B cell (primary cell): Measurements from ENCODE around the gene DOK7. TPM values are rescaled to one million over a fixed set of nuclear protein-coding genes. Genes with fewer than 3 reads are reported as not detected.

Experiments used
- ATAC-seq: fragments of 200-7000 bp; cut with Tn5 transposase; one replicate; pipeline ENCODE4 v1.10.0; 2021; ENCODE audit warnings: low read depth, mild to moderate bottlenecking, moderate number of reproducible peaks, moderate library complexity
- CTCF ChIA-PET: fragments of 350-600 bp; sonication (Branson Sonifier 250); formaldehyde crosslinking; loops from one replicate; lab custom pipeline; 2021; ENCODE audit warnings: antibody characterized with exemption, inconsistent platforms; lab: Charles Lee
- POLR2A ChIA-PET: fragments of 350-600 bp; sonication (Branson Sonifier 250); formaldehyde crosslinking; loops from one replicate; lab custom pipeline; 2021; ENCODE audit warnings: antibody characterized with exemption; lab: Charles Lee
- DNase-seq: peaks from one replicate; pipeline ENCODE4 v3.0.0; 2013
- H2AFZ ChIP-seq: 2 replicates; pipeline ENCODE4 v1.6.1; 2012; ENCODE audit warnings: mild to moderate bottlenecking, low read depth, low read length; ENCODE audit not compliant: insufficient read depth, poor library complexity, severe bottlenecking
- H3K27ac ChIP-seq, 2 donors: 1 replicate in 1 of 2; 2 replicates in 1 of 2; pipeline ENCODE4 v1.5.1; 2012 to 2013; ENCODE audit warnings: low read length in 2 of 2, mild to moderate bottlenecking in 2 of 2, moderate library complexity in 1 of 2
- H3K27me3 ChIP-seq, 4 experiments: fragments of 200-600 bp in 1 of 4; sonication (generic) in 1 of 4; replicated peaks in 1 of 4; 1 replicate in 2 of 4; 2 replicates in 2 of 4; pipeline versions ENCODE4 v1.6.1 to v1.7.0; 2013 to 2016; ENCODE audit warnings: low read length in 3 of 4, mild to moderate bottlenecking in 2 of 4, mixed read lengths in 1 of 4, moderate library complexity in 1 of 4; ENCODE audit not compliant: insufficient read depth in 4 of 4, control insufficient read depth in 3 of 4; ENCODE audit errors: control extremely low read depth in 1 of 4
- H3K36me3 ChIP-seq, 2 experiments: replicated peaks in 1 of 2; 1 replicate in 1 of 2; 2 replicates in 1 of 2; pipeline versions ENCODE4 v1.6.1 to v1.7.1; 2013; ENCODE audit warnings: low read length in 1 of 2; ENCODE audit not compliant: insufficient read depth in 2 of 2, control insufficient read depth in 1 of 2; ENCODE audit errors: control extremely low read depth in 1 of 2, extremely low read depth in 1 of 2
- H3K4me1 ChIP-seq, 2 donors: fragments of 200-600 bp in 1 of 2; sonication (generic) in 1 of 2; 1 replicate in 1 of 2; 2 replicates in 1 of 2; pipeline versions ENCODE4 v1.5.1 to v1.6.1; 2013 to 2017; ENCODE audit warnings: low read length in 2 of 2; ENCODE audit not compliant: control insufficient read depth in 2 of 2, insufficient read depth in 2 of 2
- H3K4me2 ChIP-seq: replicated peaks from 2 replicates; pipeline ENCODE3; 2012; ENCODE audit warnings: mild to moderate bottlenecking, low read depth, low read length; ENCODE audit not compliant: poor library complexity, severe bottlenecking
- H3K4me3 ChIP-seq, 5 experiments: fragments of 200-600 bp in 1 of 5; sonication (generic) in 1 of 5; 1 replicate in 3 of 5; 2 replicates in 2 of 5; pipeline versions ENCODE4 v1.5.1 to v1.7.0; 2011 to 2016; ENCODE audit warnings: low read length in 4 of 5, mild to moderate bottlenecking in 4 of 5, low read depth in 2 of 5, control low read depth in 1 of 5, moderate library complexity in 1 of 5; ENCODE audit not compliant: insufficient read depth in 1 of 5; ENCODE audit errors: control extremely low read depth in 1 of 5, extremely low read depth in 1 of 5
- H3K79me2 ChIP-seq: fragments of 200-600 bp; sonication (generic); one replicate; pipeline ENCODE4 v1.6.0; 2016; ENCODE audit warnings: low read length; ENCODE audit not compliant: control insufficient read depth, insufficient read depth
- H3K9ac ChIP-seq: fragments of 200-600 bp; sonication (generic); 2 replicates; pipeline ENCODE4 v1.6.1; 2017; ENCODE audit warnings: mild to moderate bottlenecking, low read length, moderate library complexity
- H3K9me3 ChIP-seq, 3 donors: one replicate each; pipeline versions ENCODE4 v1.6.1 to v1.7.1; 2013; ENCODE audit warnings: low read length in 2 of 3; ENCODE audit not compliant: control insufficient read depth in 2 of 3, insufficient read depth in 1 of 3; ENCODE audit errors: control extremely low read depth in 1 of 3
- H4K20me1 ChIP-seq: 2 replicates; pipeline ENCODE4 v1.6.0; 2012; ENCODE audit warnings: mild to moderate bottlenecking, low read length; ENCODE audit not compliant: insufficient read depth, control insufficient read depth, poor library complexity, severe bottlenecking
- H3K27ac Mint-ChIP-seq: one replicate; pipeline ENCODE4 v1.8.0; 2021; ENCODE audit warnings: mixed read lengths
- H3K27me3 Mint-ChIP-seq: one replicate; pipeline ENCODE4 v1.8.0; 2021; ENCODE audit warnings: mixed read lengths
- H3K4me1 Mint-ChIP-seq: one replicate; pipeline ENCODE4 v1.8.0; 2021; ENCODE audit warnings: mixed read lengths
- H3K4me3 Mint-ChIP-seq: one replicate; pipeline ENCODE4 v1.8.0; 2021; ENCODE audit warnings: mixed read lengths
- H3K9me3 Mint-ChIP-seq: one replicate; pipeline ENCODE4 v1.8.0; 2022; ENCODE audit warnings: mixed read lengths; ENCODE audit not compliant: insufficient read depth
- CTCF ChIP-seq: fragments of 200-600 bp; IDR thresholded peaks from one replicate; pipeline ENCODE4 v1.8.0; 2022; ENCODE audit warnings: antibody characterized with exemption, mild to moderate bottlenecking
- EZH2 ChIP-seq: IDR thresholded peaks from 2 replicates; pipeline ENCODE4 v1.6.1; 2012; ENCODE audit warnings: borderline replicate concordance, low read depth, mild to moderate bottlenecking, moderate library complexity, low read length; ENCODE audit not compliant: insufficient read depth, poor library complexity, severe bottlenecking
- WGBS: methylation state at CpG from one replicate; pipeline ENCODE4 v1.1.5; 2013; ENCODE audit warnings: missing lambda C conversion rate; ENCODE audit not compliant: insufficient coverage; 5-methylcytosine and 5-hydroxymethylcytosine counted together
- intact Hi-C: fragments of 100-400 bp; cut with micrococcal nuclease; formaldehyde crosslinking; loops from one replicate; pipeline ENCODE4 v1.10.0; 2022
- polyA plus RNA-seq: library from polyadenylated mRNA; depleted of rRNA; stranded (reverse); fragments of >200 nt; gene quantifications from 2 replicates; pipeline ENCODE4 v1.2.3, GENCODE V29; 2012
- total RNA-seq, 2 donors: library from RNA; stranded (reverse); fragments of 120-200 nt in 1 of 2; gene quantifications; 1 replicate in 1 of 2; 2 replicates in 1 of 2; pipeline versions ENCODE4 v1.2.3 to v1.2.4, GENCODE V29; 2013 to 2022

The DOK7 gene
- total and polyA plus RNA-seq, 2 donors (not counting 1 experiment from before 2014, with no cell fraction given): 24.1 to 24.8 TPM

GRCh38 chr4:3460926-3461325, 2.2 kb upstream of the DOK7 start:
- H3K36me3 ChIP-seq: no peaks in the 10 kb centered on the region
- H3K27me3 Mint-ChIP-seq: peaks cover 32% of the 10 kb centered on the region
- H4K20me1 ChIP-seq: no peaks in the 10 kb centered on the region
- intact Hi-C loops: no loop called here
- 100% methylated on average over 4 of the region's 5 CpGs for WGBS
- H3K4me2 ChIP-seq: no peak overlapping the region
- no peaks in the 10 kb centered on the region for H3K79me2 ChIP-seq
- no peak for DNase-seq
- ATAC-seq: no peak
- H3K4me3 Mint-ChIP-seq: no peak overlapping the region
- peaks cover 0 to 37% (median 10%) of the 10 kb centered on the region in 4 experiments for H3K27me3 ChIP-seq
- TF ChIP-seq CTCF (no peak), EZH2 (no peak)
- ChIA-PET CTCF (no interaction called here), POLR2A (no interaction called here)
- peaks cover 0 to 18% (median 0%) of the 10 kb centered on the region in 3 donors for H3K9me3 ChIP-seq
- H3K4me1 Mint-ChIP-seq: no peaks in the 10 kb centered on the region
- no peak overlapping the region for H3K27ac ChIP-seq
- H2AFZ ChIP-seq: no peak overlapping the region
- no peak overlapping the region for H3K27ac Mint-ChIP-seq
- H3K4me1 ChIP-seq: peaks cover 0 to 18% of the 10 kb centered on the region in 2 donors
- H3K9me3 Mint-ChIP-seq: no peaks in the 10 kb centered on the region
- no peak overlapping the region for H3K4me3 ChIP-seq
- H3K9ac ChIP-seq: no peak overlapping the region

- Histone ChIP-seq H3K9ac (no peak overlapping the region), H3K4me2 (peak overlapping the region; percentile 15), H3K79me2 (no peaks in the 10 kb centered on the region), H3K9me3 (peaks cover 0 to 18% (median 0%) of the 10 kb centered on the region in 3 donors), H3K27me3 (peaks cover 0 to 41% (median 10%) of the 10 kb centered on the region in 4 experiments), H3K36me3 (no peaks in the 10 kb centered on the region), H3K4me3 (no peak overlapping the region), H3K4me1 (peaks cover 0 to 18% of the 10 kb centered on the region in 2 donors), H2AFZ (no peak overlapping the region), H3K27ac (no peak overlapping the region), H4K20me1 (no peaks in the 10 kb centered on the region)
- no peak for ATAC-seq
- Mint-ChIP-seq H3K9me3 (no peaks in the 10 kb centered on the region), H3K27me3 (peaks cover 32% of the 10 kb centered on the region), H3K4me1 (no peaks in the 10 kb centered on the region), H3K4me3 (peak overlapping the region; percentile 54), H3K27ac (no peak overlapping the region)
- TF ChIP-seq CTCF (no peak), EZH2 (no peak)
- intact Hi-C loops: no loop called here
- DNase-seq: no peak
- 85% methylated on average over 18 of the region's 25 CpGs for WGBS
- ChIA-PET POLR2A (no interaction called here), CTCF (interaction anchor here (0.9 kb wide), 1 partner anchor 18 kb away, joined by 4 read pairs; no protein-coding TSS in a partner anchor)
These were observed 1.4 kb upstream of the DOK7 start for GRCh38 chr4:3461515-3462291.
